Ascending aorta (tissue), 2 donors: ENCODE measurements around the gene ZNF79. TPM values are rescaled to one million over a fixed set of nuclear protein-coding genes. Genes with fewer than 3 reads are reported as not detected.

Experiments used
- DNase-seq, 2 donors: peaks; one replicate each; pipeline ENCODE4 v3.0.0-alpha.2; 2019; ENCODE audit warnings: low spot score in 2 of 2
- H3K27ac ChIP-seq, 2 donors: fragments of 200-600 bp; sonication (generic); one replicate each; pipeline ENCODE4 v1.5.1; 2016 to 2017; ENCODE audit warnings: mild to moderate bottlenecking in 1 of 2
- H3K27me3 ChIP-seq: fragments of 200-600 bp; sonication (generic); one replicate; pipeline ENCODE4 v1.5.1; 2017
- H3K36me3 ChIP-seq, 2 donors: fragments of 200-600 bp; sonication (generic); one replicate each; pipeline ENCODE4 v1.5.1; 2016
- H3K4me1 ChIP-seq, 2 donors: fragments of 200-600 bp; sonication (generic); one replicate each; pipeline ENCODE4 v1.5.1; 2016 to 2017; ENCODE audit warnings: mild to moderate bottlenecking in 1 of 2
- H3K4me3 ChIP-seq, 2 donors: fragments of 200-600 bp; sonication (generic); one replicate each; pipeline ENCODE4 v1.5.1; 2016 to 2017; ENCODE audit warnings: mild to moderate bottlenecking in 1 of 2
- H3K9me3 ChIP-seq, 2 donors: fragments of 200-600 bp; sonication (generic); one replicate each; pipeline ENCODE4 v1.5.1; 2016
- CTCF ChIP-seq, 3 experiments: fragments of 200-600 bp in 2 of 3; fragments of 450-650 bp in 1 of 3; sonication (generic) in 2 of 3; IDR thresholded peaks; one replicate each; pipeline ENCODE4 v1.5.1; 2016 to 2019; ENCODE audit warnings: antibody characterized with exemption in 3 of 3, mild to moderate bottlenecking in 1 of 3, moderate library complexity in 1 of 3
- intact Hi-C: fragments of 100-400 bp; cut with DNase I; formaldehyde crosslinking; loops from one replicate; pipeline ENCODE4 v1.15.1; 2023
- total RNA-seq: library from RNA; depleted of rRNA; stranded (reverse); fragments of >200 nt; gene quantifications from one replicate; pipeline ENCODE4 v1.1.0, GENCODE V29; 2016

Gene ZNF79
- total RNA-seq, 1 donor from 2014 or later = 2.9 TPM

DNA sequence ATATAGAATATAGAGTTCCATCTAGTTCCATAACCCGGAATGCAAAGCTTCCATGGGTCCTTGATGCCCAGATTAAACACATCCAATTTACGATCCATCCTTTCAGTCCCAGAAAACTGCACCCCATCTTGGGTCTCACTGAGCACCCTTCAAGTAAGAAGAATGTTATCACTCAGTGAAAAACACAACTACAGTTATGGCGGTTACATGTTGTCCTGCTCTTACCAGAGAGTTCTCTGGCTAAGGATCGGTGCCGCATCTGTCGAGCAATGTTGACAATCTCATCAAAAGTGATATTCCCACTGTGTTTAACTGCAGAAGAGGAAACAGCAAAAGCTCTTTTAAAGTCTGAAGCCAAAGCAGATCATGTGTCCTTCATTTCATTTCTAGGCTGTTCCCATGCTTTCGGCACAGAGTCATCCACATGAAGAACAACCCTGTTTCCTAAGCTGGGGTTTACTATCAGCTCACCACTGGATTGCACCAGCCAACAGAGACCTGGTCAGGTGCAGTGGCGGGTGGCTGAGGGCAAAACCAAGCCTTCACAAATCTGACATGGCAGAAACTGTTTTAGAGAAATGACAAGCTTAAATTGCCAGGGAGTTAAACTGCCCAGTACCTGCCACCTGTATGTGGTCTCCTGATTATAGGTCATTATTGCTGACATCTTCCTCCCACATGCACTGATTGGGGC lies 24.1 kb downstream of the ZNF79 start:
- H3K27ac ChIP-seq = no peak overlapping the region
- TF ChIP-seq CTCF (IDR thresholded peaks at IDR 0.05) = no peak
- H3K27me3 ChIP-seq = no peaks in the 10 kb centered on the region
- DNase-seq = no peak
- no peaks in the 10 kb centered on the region for H3K9me3 ChIP-seq
- H3K4me1 ChIP-seq = peaks cover 9 to 20% of the 10 kb centered on the region in 2 donors
- intact Hi-C loops = no loop called here
- no peak overlapping the region for H3K4me3 ChIP-seq
- H3K36me3 ChIP-seq = peaks cover 50 to 67% of the 10 kb centered on the region in 2 donors

DNA sequence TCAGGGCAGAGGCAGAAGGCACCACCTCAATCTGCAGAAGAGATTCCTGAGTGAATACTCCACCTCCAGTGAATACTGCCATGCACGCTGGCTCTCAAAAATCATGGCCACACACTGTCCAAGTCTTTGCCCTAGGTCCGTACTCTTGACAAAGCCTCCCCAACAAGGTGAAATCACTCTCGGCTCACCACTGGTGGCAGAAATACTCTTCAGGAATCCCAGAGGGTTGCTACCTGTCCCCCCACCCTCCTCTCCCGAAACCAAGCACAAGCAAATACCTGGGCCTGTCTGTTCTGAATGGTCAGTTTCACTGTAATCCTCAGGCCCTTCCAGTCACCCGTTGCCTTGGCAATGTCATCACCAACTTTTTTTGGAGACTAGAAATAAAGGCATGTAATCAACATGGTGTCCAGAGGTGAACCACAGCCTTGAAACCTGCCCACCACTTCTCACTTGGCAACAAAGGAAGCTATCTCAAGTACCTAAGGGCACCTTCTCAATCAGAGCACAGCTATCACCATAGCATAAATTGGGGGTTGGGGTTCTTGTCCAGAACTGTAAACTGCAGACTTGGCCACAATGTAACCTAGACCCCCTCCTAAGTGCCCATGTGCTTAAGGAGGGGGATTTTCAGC lies 25.3 kb downstream of the ZNF79 start:
- DNase-seq = no peak
- no peaks in the 10 kb centered on the region for H3K27me3 ChIP-seq
- no peak for TF ChIP-seq CTCF (IDR thresholded peaks at IDR 0.05)
- H3K4me3 ChIP-seq = peak overlapping the region; percentile 75 to 82
- intact Hi-C loops = no loop called here
- H3K9me3 ChIP-seq = no peaks in the 10 kb centered on the region
- peak overlapping the region in 1 of 2 donors; percentile 94 for H3K27ac ChIP-seq
- peaks cover 42 to 62% of the 10 kb centered on the region in 2 donors for H3K36me3 ChIP-seq
- peaks cover 9 to 20% of the 10 kb centered on the region in 2 donors for H3K4me1 ChIP-seq

GRCh38 chr9:127450243-127450760 lies 26.1 kb downstream of the ZNF79 start:
- Histone ChIP-seq H3K36me3 (peaks cover 36 to 60% of the 10 kb centered on the region in 2 donors), H3K4me3 (peak overlapping the region; percentile 75 to 82)
- intact Hi-C loops = no loop called here

DNA sequence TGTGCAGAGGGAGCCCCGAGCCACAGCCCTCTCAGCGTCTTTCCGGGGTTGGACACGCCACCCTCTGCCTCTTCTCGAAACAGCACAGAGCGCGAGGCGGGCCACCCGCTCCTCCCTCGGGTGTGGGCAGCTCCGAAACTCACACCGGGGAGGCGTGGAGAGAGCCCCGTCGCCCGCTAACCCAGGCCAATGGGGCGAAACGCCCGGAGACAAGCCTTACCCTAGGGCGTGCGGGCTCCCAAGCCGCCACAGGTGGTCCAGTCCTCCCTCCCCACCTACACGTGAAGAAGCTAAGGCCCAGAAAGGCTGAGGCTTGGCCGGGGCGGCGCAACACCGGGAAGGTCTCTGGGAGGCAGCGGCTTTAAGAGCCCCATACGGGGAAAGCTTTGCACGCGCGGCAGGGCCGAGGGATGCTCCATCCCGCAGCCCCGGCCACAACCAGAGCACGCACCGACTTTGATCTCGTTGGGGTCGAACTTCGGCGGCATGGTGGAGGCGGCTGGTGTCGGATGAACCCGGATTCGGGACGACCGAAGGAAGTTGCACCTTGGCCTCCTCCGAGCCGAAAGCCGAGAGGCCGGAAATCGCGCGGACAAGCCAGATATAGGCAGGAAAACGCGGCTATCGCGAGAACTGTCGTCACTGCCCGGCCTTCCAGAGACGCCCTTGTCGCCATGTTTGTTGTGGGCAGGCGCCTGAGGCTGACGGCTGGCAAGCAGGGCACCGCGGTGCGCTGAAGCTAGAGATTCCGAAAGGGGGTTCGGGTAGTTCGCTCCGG lies 26.8 kb downstream of the ZNF79 start, which contains the start of the genes LRSAM1 and RPL12:
TSS of gene LRSAM1 (plus strand) at position 681 of the 778 bp plus-strand sequence. CDS start 3,018 bp downstream, outside the sequence.
TSS of gene RPL12 (minus strand) at position 577 of the 778 bp plus-strand sequence. CDS start at position 488, 89 bp downstream.
- TF ChIP-seq CTCF (IDR thresholded peaks at IDR 0.05) = no peak
- peak; percentile 79 to 97 for DNase-seq
- intact Hi-C loops = loop anchor here (1.0 kb wide), 2 partner anchors 27 to 55 kb away; partner anchors contain the start of gene ZNF79
- H3K27me3 ChIP-seq = no peaks in the 10 kb centered on the region
- H3K4me3 ChIP-seq = peak within 1 kb of the TSS; percentile 75 to 82
- peak within 1 kb of the TSS; percentile 91 to 94 for H3K27ac ChIP-seq
- H3K36me3 ChIP-seq = peaks cover 32 to 59% of the 10 kb centered on the region in 2 donors
- H3K4me1 ChIP-seq = peaks cover 9 to 20% of the 10 kb centered on the region in 2 donors
- H3K9me3 ChIP-seq = no peaks in the 10 kb centered on the region

More at GRCh38 chr9:127450243-127450760, 26.1 kb downstream of the ZNF79 start:
- no peak for TF ChIP-seq CTCF (IDR thresholded peaks at IDR 0.05)
- Histone ChIP-seq H3K4me1 (peaks cover 9 to 20% of the 10 kb centered on the region in 2 donors), H3K9me3 (no peaks in the 10 kb centered on the region), H3K27ac (peak overlapping the region; percentile 91 to 94), H3K27me3 (no peaks in the 10 kb centered on the region)
- no peak for DNase-seq

DNA sequence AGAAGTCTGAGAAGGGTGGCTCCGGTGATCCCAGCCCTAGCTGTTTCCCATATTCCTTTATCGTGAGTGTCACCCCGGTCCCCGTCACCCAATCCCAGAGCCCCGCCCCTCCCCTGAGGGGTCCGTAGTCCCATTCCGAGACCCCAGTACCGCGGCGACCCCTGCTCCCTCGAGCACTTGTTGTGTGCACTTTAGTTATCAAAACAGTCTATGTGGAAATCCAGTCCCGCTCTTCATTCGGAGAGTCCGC lies 27.4 kb downstream of the ZNF79 start:
- TF ChIP-seq CTCF (IDR thresholded peaks at IDR 0.05) = no peak
- H3K9me3 ChIP-seq = no peaks in the 10 kb centered on the region
- peaks cover 28 to 56% of the 10 kb centered on the region in 2 donors for H3K36me3 ChIP-seq
- intact Hi-C loops = loop anchor here (1.0 kb wide), 2 partner anchors 27 to 55 kb away; partner anchors contain the start of gene ZNF79
- DNase-seq = no peak
- H3K4me1 ChIP-seq = peaks cover 9 to 20% of the 10 kb centered on the region in 2 donors
- H3K27ac ChIP-seq = peak overlapping the region; percentile 91 to 94
- no peaks in the 10 kb centered on the region for H3K27me3 ChIP-seq
- H3K4me3 ChIP-seq = peak overlapping the region; percentile 75 to 82
